CD4-positive, alpha-beta memory T cell (primary cell): ENCODE data around the gene CFAP54. TPM values are rescaled to one million over a fixed set of nuclear protein-coding genes. Genes with fewer than 3 reads are reported as not detected.
A peak's percentile ranks its signal among the peaks of the same experiment; 100 is the strongest.

Experiments used
- CTCF ChIA-PET: fragments of 350-600 bp; sonication (Branson Sonifier 250); formaldehyde crosslinking; loops from one replicate; lab custom pipeline; 2021; ENCODE audit warnings: inconsistent platforms; ENCODE audit not compliant: partially characterized antibody; lab: Charles Lee
- POLR2A ChIA-PET: fragments of 350-600 bp; sonication (Branson Sonifier 250); formaldehyde crosslinking; loops from one replicate; lab custom pipeline; 2021; ENCODE audit not compliant: partially characterized antibody; lab: Charles Lee
- DNase-seq, 5 donors: peaks; one replicate each; pipeline versions ENCODE4 v3.0.0 to v3.0.0-alpha.2; 2020 to 2022; ENCODE audit warnings: mixed read lengths in 1 of 5
- H3K27ac ChIP-seq: one replicate; pipeline ENCODE4 v1.7.0; 2013; ENCODE audit warnings: low read depth, low read length
- H3K27me3 ChIP-seq: 2 replicates; pipeline ENCODE4 v1.7.0; 2013; ENCODE audit warnings: mild to moderate bottlenecking, low read length, moderate library complexity; ENCODE audit not compliant: insufficient read depth
- H3K36me3 ChIP-seq: 2 replicates; pipeline ENCODE4 v1.7.0; 2013; ENCODE audit warnings: mild to moderate bottlenecking, low read length, moderate library complexity; ENCODE audit not compliant: insufficient read depth
- H3K4me1 ChIP-seq: 2 replicates; pipeline ENCODE4 v1.7.0; 2013; ENCODE audit warnings: mild to moderate bottlenecking, low read length, moderate library complexity; ENCODE audit not compliant: insufficient read depth
- H3K4me3 ChIP-seq, 2 donors: one replicate each; pipeline ENCODE4 v1.7.0; 2013; ENCODE audit warnings: low read length in 2 of 2, mild to moderate bottlenecking in 1 of 2
- H3K9me3 ChIP-seq, 2 donors: one replicate each; pipeline ENCODE4 v1.7.0; 2013; ENCODE audit warnings: low read length in 2 of 2, control low read depth in 1 of 2; ENCODE audit not compliant: control insufficient read depth in 1 of 2
- H3K27ac Mint-ChIP-seq, 7 donors: one replicate each; pipeline ENCODE4 v1.8.0; 2020 to 2021; ENCODE audit warnings: mixed read lengths in 7 of 7, mild to moderate bottlenecking in 6 of 7, inconsistent platforms in 3 of 7, moderate library complexity in 3 of 7
- H3K27me3 Mint-ChIP-seq, 2 donors: one replicate each; pipeline ENCODE4 v1.8.0; 2020 to 2021; ENCODE audit warnings: mixed read lengths in 2 of 2
- H3K36me3 Mint-ChIP-seq, 2 donors: one replicate each; pipeline ENCODE4 v1.8.0; 2020 to 2021; ENCODE audit warnings: mixed read lengths in 2 of 2, inconsistent platforms in 1 of 2, mild to moderate bottlenecking in 1 of 2
- H3K4me1 Mint-ChIP-seq, 4 donors: one replicate each; pipeline ENCODE4 v1.8.0; 2020 to 2021; ENCODE audit warnings: mixed read lengths in 4 of 4, mild to moderate bottlenecking in 1 of 4
- H3K4me3 Mint-ChIP-seq, 8 donors: one replicate each; pipeline ENCODE4 v1.8.0; 2020 to 2021; ENCODE audit warnings: mixed read lengths in 8 of 8, mild to moderate bottlenecking in 7 of 8, moderate library complexity in 6 of 8, inconsistent platforms in 3 of 8
- H3K9me3 Mint-ChIP-seq, 8 donors: one replicate each; pipeline ENCODE4 v1.8.0; 2020 to 2021; ENCODE audit warnings: mixed read lengths in 8 of 8, mild to moderate bottlenecking in 5 of 8, inconsistent platforms in 3 of 8, moderate library complexity in 1 of 8
- intact Hi-C: fragments of 100-400 bp; cut with micrococcal nuclease; formaldehyde crosslinking; loops from one replicate; pipeline ENCODE4 v1.15.1; 2023
- polyA plus RNA-seq, 2 donors: library from polyadenylated mRNA; unstranded; fragments of 300-500 nt; fragmentation: Illumina TruSeq; gene quantifications; one replicate each; pipeline ENCODE4 v1.2.3, GENCODE V29; 2021
- total RNA-seq, 2 experiments: library from RNA; stranded (reverse); gene quantifications; one replicate each; pipeline ENCODE4 v1.2.3, GENCODE V29; 2021

Gene CFAP54
- total and polyA plus RNA-seq, 4 experiments from 2014 or later, result 0.37 to 1.1 (median 0.69) TPM

- H3K4me3 ChIP-seq, result no peak overlapping the region
- ChIA-PET CTCF (interaction anchor here (1.3 to 3.8 kb wide), 7 partner anchors 13 to 207 kb away, joined by 3 to 34 read pairs (median 12); partner anchors contain the start of genes CDK17 and CFAP54), POLR2A (interaction anchor here (1.4 to 4.4 kb wide), 5 partner anchors 10 to 47 kb away, joined by 3 to 42 read pairs (median 13); partner anchors contain the start of gene CDK17)
- H3K36me3 ChIP-seq, result no peaks in the 10 kb centered on the region
- H3K4me3 Mint-ChIP-seq, result no peak overlapping the region
- H3K4me1 ChIP-seq, result peaks cover 30% of the 10 kb centered on the region
- DNase-seq, result no peak
- intact Hi-C loops, result loop anchor here (5.0 kb wide), 1 partner anchor 55 kb away; no protein-coding TSS in a partner anchor
- no peaks in the 10 kb centered on the region for H3K27me3 ChIP-seq
- H3K27ac ChIP-seq, result peak overlapping the region; percentile 92
- no peaks in the 10 kb centered on the region for H3K36me3 Mint-ChIP-seq
- H3K27ac Mint-ChIP-seq, result peak overlapping the region in 6 of 7 donors; percentile 53 to 99 (median 98)
- H3K9me3 ChIP-seq, result no peaks in the 10 kb centered on the region
- no peaks in the 10 kb centered on the region for H3K9me3 Mint-ChIP-seq
- peaks cover 22 to 41% (median 29%) of the 10 kb centered on the region in 4 donors for H3K4me1 Mint-ChIP-seq
- no peaks in the 10 kb centered on the region for H3K27me3 Mint-ChIP-seq
Measured at GRCh38 chr12:96447256-96447655, 42.1 kb upstream of the CFAP54 start.

DNA sequence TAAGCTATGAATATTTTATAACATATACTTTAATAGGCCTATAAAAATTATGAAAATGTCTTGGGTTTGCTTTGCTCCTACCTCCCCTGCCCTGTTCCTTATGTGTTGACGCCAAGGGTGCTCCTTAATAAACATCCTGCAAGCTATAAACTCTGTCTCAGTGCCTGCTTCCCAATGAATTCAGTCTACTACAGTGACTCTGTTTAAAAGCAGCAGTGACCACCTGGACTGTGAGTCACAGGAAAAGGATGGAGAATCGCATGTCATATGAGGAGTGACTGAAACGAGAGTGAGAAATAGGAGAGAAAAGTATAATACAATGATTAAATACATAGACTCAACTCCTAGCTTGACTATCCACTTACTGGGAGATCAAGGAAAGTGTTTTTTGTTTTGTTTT lies 41.1 kb upstream of the CFAP54 start:
- no peaks in the 10 kb centered on the region for H3K36me3 Mint-ChIP-seq
- H3K4me3 ChIP-seq, result no peak overlapping the region
- DNase-seq, result no peak
- no peak overlapping the region for H3K4me3 Mint-ChIP-seq
- ChIA-PET CTCF (interaction anchor here (0.6 to 1.3 kb wide), 3 partner anchors 41 to 68 kb away, joined by 3 read pairs; partner anchors contain the start of gene CFAP54), POLR2A (interaction anchor here (4.4 kb wide), 1 partner anchor 48 kb away, joined by 42 read pairs; the partner anchor contains the start of gene CDK17)
- H3K9me3 ChIP-seq, result no peaks in the 10 kb centered on the region
- intact Hi-C loops, result loop anchor here (5.0 kb wide), 1 partner anchor 54 kb away; no protein-coding TSS in a partner anchor
- H3K27me3 ChIP-seq, result no peaks in the 10 kb centered on the region
- H3K27ac Mint-ChIP-seq, result peak overlapping the region in 5 of 7 donors; percentile 56 to 86 (median 79)
- peaks cover 30% of the 10 kb centered on the region for H3K4me1 ChIP-seq
- no peak overlapping the region for H3K27ac ChIP-seq
- H3K9me3 Mint-ChIP-seq, result no peaks in the 10 kb centered on the region
- H3K27me3 Mint-ChIP-seq, result no peaks in the 10 kb centered on the region
- no peaks in the 10 kb centered on the region for H3K36me3 ChIP-seq
- H3K4me1 Mint-ChIP-seq, result peaks cover 18 to 36% (median 28%) of the 10 kb centered on the region in 4 donors

DNA sequence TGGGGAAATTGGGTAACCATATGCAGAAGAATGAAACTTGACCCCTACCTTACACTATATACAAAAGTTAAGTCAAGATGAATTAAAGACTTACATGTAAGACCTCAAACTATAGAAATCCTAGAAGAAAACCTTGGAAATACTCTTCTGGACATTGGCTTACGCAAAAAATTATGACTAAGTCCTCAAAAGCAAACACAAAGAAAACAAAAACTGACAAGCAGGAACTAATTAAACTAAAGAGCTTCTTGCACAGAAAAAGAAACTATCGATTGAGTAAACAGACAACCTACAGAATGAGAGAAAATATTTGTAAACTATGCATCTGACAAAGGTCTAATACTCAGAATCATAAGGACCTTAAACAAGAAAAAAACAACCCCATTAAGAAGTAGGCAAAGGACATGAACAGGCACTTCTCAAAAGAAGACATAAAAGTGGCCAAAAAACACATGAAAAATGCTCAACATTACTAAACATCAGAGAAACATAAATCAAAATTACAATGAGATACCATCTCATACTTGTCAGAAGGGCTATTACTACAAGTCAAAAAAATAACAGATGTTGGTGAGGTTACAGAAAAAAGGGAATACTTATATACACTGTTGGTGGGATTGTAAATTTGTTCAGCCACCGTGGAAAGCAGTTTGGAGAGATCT lies 37.0 kb upstream of the CFAP54 start:
- Histone ChIP-seq H3K36me3 (no peaks in the 10 kb centered on the region), H3K4me1 (peaks cover 2% of the 10 kb centered on the region), H3K27ac (no peak overlapping the region), H3K27me3 (no peaks in the 10 kb centered on the region), H3K4me3 (no peak overlapping the region), H3K9me3 (no peaks in the 10 kb centered on the region)
- no peaks in the 10 kb centered on the region for H3K36me3 Mint-ChIP-seq
- intact Hi-C loops, result no loop called here
- no peak for DNase-seq
- no peak overlapping the region for H3K4me3 Mint-ChIP-seq
- peak overlapping the region in 2 of 7 donors; percentile 48 to 60 for H3K27ac Mint-ChIP-seq
- ChIA-PET POLR2A (no interaction called here), CTCF (no interaction called here)
- H3K27me3 Mint-ChIP-seq, result no peaks in the 10 kb centered on the region
- no peaks in the 10 kb centered on the region for H3K9me3 Mint-ChIP-seq
- peaks cover 3 to 8% (median 5%) of the 10 kb centered on the region in 4 donors for H3K4me1 Mint-ChIP-seq

GRCh38 chr12:96454396-96454795 lies 35.0 kb upstream of the CFAP54 start:
- Mint-ChIP-seq H3K27me3 (no peaks in the 10 kb centered on the region), H3K9me3 (no peaks in the 10 kb centered on the region), H3K4me3 (no peak overlapping the region), H3K27ac (peak overlapping the region in 3 of 7 donors; percentile 6 to 68 (median 61)), H3K36me3 (no peaks in the 10 kb centered on the region), H3K4me1 (peaks cover 0 to 6% (median 4%) of the 10 kb centered on the region in 4 donors)
- no peak overlapping the region for H3K27ac ChIP-seq
- no peak overlapping the region for H3K4me3 ChIP-seq
- no peak for DNase-seq
- ChIA-PET CTCF (interaction anchor here (0.9 to 1.2 kb wide), 2 partner anchors 12 to 16 kb away, joined by 3 to 5 read pairs; no protein-coding TSS in a partner anchor), POLR2A (interaction anchor here (0.7 to 2.0 kb wide), 2 partner anchors 9 to 55 kb away, joined by 3 to 7 read pairs; no protein-coding TSS in a partner anchor)
- no peaks in the 10 kb centered on the region for H3K9me3 ChIP-seq
- intact Hi-C loops, result no loop called here
- H3K36me3 ChIP-seq, result no peaks in the 10 kb centered on the region
- H3K27me3 ChIP-seq, result no peaks in the 10 kb centered on the region
- H3K4me1 ChIP-seq, result no peaks in the 10 kb centered on the region

DNA sequence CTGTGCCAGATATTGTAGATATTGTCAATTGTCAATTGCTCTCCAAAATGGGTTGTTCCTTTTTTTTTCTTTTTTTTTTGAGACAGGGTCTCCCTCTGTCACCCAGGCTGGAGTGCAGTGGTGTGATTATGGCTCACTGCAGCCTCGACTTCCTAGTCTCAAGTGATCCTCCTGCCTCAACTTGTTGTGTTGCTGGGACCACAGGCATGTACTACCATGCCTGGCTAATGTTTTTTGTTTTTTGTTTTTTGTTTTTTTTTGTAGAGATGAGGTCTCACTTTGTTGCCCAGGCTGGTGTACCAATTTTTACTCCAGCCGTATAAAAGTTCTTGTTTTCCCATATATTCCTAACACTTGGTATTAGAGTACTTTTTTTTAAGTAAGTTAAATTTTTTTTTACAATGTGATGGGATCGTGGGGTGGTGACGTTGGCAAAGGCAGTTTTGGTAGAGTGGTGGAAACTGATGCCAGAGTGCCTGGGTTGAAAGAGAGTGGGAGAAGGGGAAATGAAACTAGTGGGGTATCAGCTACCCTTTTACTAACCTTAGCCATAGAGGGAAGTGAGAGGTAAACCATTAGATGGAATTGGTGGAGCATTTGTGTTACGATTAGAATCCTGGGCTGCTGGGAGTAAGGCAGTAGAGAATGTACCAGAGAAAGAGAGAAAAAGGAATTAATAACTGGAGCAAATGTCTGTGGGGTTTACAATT lies 33.0 kb upstream of the CFAP54 start:
- no peaks in the 10 kb centered on the region for H3K36me3 ChIP-seq
- H3K4me3 ChIP-seq, result no peak overlapping the region
- Mint-ChIP-seq H3K4me1 (peaks cover 0 to 6% (median 4%) of the 10 kb centered on the region in 4 donors), H3K9me3 (no peaks in the 10 kb centered on the region), H3K27ac (peak overlapping the region in 1 of 7 donors; percentile 37), H3K4me3 (no peak overlapping the region), H3K36me3 (no peaks in the 10 kb centered on the region), H3K27me3 (no peaks in the 10 kb centered on the region)
- intact Hi-C loops, result no loop called here
- H3K4me1 ChIP-seq, result no peaks in the 10 kb centered on the region
- POLR2A ChIA-PET, result interaction anchor here (1.0 kb wide), 1 partner anchor 10 kb away, joined by 3 read pairs; no protein-coding TSS in a partner anchor
- H3K9me3 ChIP-seq, result no peaks in the 10 kb centered on the region
- no peak overlapping the region for H3K27ac ChIP-seq
- no peak for DNase-seq
- H3K27me3 ChIP-seq, result no peaks in the 10 kb centered on the region
- CTCF ChIA-PET, result interaction anchor here (1.5 to 1.6 kb wide), 2 partner anchors 10 to 20 kb away, joined by 3 to 4 read pairs; no protein-coding TSS in a partner anchor

DNA sequence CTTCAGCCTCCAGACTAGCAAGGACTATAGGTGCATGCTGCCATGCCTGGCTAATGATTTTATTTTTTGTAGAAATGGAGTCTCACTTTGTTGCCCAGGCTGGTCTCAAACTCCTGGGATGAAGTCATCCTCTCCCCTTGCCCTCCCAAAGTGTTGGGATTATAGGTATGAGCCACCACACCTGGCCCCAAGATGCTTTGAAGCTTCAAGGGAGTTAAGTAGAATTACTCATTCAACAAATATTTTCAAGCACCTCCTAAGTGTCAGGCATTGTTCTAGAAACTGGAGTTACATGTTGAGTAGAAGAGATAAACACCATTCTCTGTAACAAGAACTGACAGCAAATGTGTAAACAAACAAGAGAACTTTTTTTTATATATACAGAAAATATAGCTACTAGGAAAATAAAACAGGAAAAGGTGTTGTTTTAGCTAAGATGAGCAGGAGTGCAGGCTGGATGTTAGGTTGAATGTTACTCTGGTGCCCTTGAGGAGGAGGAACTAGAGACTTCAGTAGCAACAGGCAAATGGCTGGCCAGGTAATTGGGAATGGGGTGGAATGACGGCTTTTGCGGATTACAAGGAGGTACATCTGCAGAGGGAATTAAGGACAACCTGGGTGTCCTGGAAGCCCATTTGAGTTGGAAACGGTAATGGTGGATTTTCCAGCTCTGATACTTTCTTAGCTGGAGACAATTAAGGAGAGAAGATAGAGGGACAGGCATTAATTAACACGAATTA lies 32.0 kb upstream of the CFAP54 start:
- Histone ChIP-seq H3K4me1 (no peaks in the 10 kb centered on the region), H3K9me3 (no peaks in the 10 kb centered on the region), H3K4me3 (no peak overlapping the region), H3K27me3 (no peaks in the 10 kb centered on the region), H3K36me3 (no peaks in the 10 kb centered on the region), H3K27ac (no peak overlapping the region)
- CTCF ChIA-PET, result interaction anchor here (0.7 to 1.8 kb wide), 6 partner anchors 8 to 517 kb away, joined by 3 to 5 read pairs (median 4); partner anchors contain the start of gene CFAP54
- DNase-seq, result no peak
- no peaks in the 10 kb centered on the region for H3K27me3 Mint-ChIP-seq
- H3K4me3 Mint-ChIP-seq, result no peak overlapping the region
- no peaks in the 10 kb centered on the region for H3K9me3 Mint-ChIP-seq
- POLR2A ChIA-PET, result interaction anchor here (0.9 to 1.0 kb wide), 2 partner anchors 10 to 12 kb away, joined by 3 read pairs; no protein-coding TSS in a partner anchor
- peak overlapping the region in 4 of 7 donors; percentile 31 to 53 (median 42) for H3K27ac Mint-ChIP-seq
- H3K4me1 Mint-ChIP-seq, result peaks cover 0 to 6% (median 4%) of the 10 kb centered on the region in 4 donors
- H3K36me3 Mint-ChIP-seq, result no peaks in the 10 kb centered on the region
- intact Hi-C loops, result no loop called here
